Spinal cord (tissue), 10 donors: ENCODE measurements around the gene NUDT15. TPM values are rescaled to one million over a fixed set of nuclear protein-coding genes. Genes with fewer than 3 reads are reported as not detected.

Experiments
- DNase-seq, 6 donors: peaks; one replicate each; pipeline versions ENCODE4 v3.0.0 to v3.0.0-alpha.2; 2013 to 2015; ENCODE audit warnings: low spot score in 6 of 6, low read depth in 4 of 6
- H3K27ac ChIP-seq: one replicate; pipeline ENCODE4 v1.5.1; 2013; ENCODE audit warnings: low read depth, low read length, control low read depth
- H3K27me3 ChIP-seq: one replicate; pipeline ENCODE4 v1.6.1; 2013; ENCODE audit warnings: low read length; ENCODE audit not compliant: control insufficient read depth, insufficient read depth
- H3K36me3 ChIP-seq: one replicate; pipeline ENCODE4 v1.6.1; 2013; ENCODE audit warnings: low read length; ENCODE audit not compliant: control insufficient read depth, insufficient read depth
- H3K4me1 ChIP-seq: one replicate; pipeline ENCODE4 v1.6.1; 2013; ENCODE audit warnings: low read length; ENCODE audit not compliant: control insufficient read depth, insufficient read depth
- H3K4me3 ChIP-seq: one replicate; pipeline ENCODE4 v1.5.1; 2013; ENCODE audit warnings: low read depth, low read length, control low read depth
- H3K9me3 ChIP-seq: one replicate; pipeline ENCODE4 v1.6.1; 2013; ENCODE audit warnings: low read length; ENCODE audit not compliant: control insufficient read depth, insufficient read depth
- WGBS: methylation state at CpG from one replicate; pipeline ENCODE4 v1.1.5; 2013; ENCODE audit warnings: missing lambda C conversion rate; ENCODE audit not compliant: insufficient coverage; 5-methylcytosine and 5-hydroxymethylcytosine counted together
- long read RNA-seq, 4 donors: transcript quantifications; one replicate each; lab custom pipeline, GENCODE V29; 2026
- polyA plus RNA-seq, 2 donors: library from polyadenylated mRNA; unstranded; fragments of 120-200 nt; gene quantifications; one replicate each; pipeline ENCODE4 v1.2.1, GENCODE V29; 2013; ENCODE audit not compliant: insufficient read length in 2 of 2
- total RNA-seq, 2 donors: library from RNA; depleted of rRNA in 1 of 2; stranded (reverse); fragments of 120-200 nt in 1 of 2; fragments of >200 nt in 1 of 2; gene quantifications; one replicate each; pipeline versions ENCODE4 v1.2.3 to v1.2.4, GENCODE V29; 2013 to 2014
- donor health status: healthy.

The NUDT15 gene
- total RNA-seq = 10 to 100 TPM; 14.1 to 15.0 TPM
- 10 to 100 TPM; 15.7 to 16.5 TPM for polyA plus RNA-seq
- long read RNA-seq, donor 1, transcript NUDT15-201 (3 exons, 2,098 nt) = major isoform, 8 of 8 reads
- long read RNA-seq, donor 1, partial matches to known transcripts = 0 of 8 reads
- long read RNA-seq, donor 1, other reads (novel, unspliced or antisense) = 0 of 8 reads
- long read RNA-seq, donor 2, partial matches to known transcripts = 0 of 4 reads
- long read RNA-seq, donor 2, other reads (novel, unspliced or antisense) = 0 of 4 reads
- long read RNA-seq, donor 3, partial matches to known transcripts = 0 of 3 reads
- long read RNA-seq, donor 3, other reads (novel, unspliced or antisense) = 0 of 3 reads
- long read RNA-seq, donor 4, transcript NUDT15-201 (3 exons, 2,098 nt) = major isoform, 12 of 396 reads
- long read RNA-seq, donor 4, partial matches to known transcripts = 363 of 396 reads
- long read RNA-seq, donor 4, other reads (novel, unspliced or antisense) = 21 of 396 reads

GRCh38 chr13:48037346-48038173 is at the start of gene NUDT15:
Gene NUDT15, plus strand, starts transcription at chr13:48037726. Its CDS starts 21 bp downstream, at chr13:48037747.
- under 1% methylated on average over 73 of the region's 82 CpGs for WGBS
- DNase-seq = peak; percentile 93 to 99 (median 96)
- Histone ChIP-seq H3K36me3 (no peaks in the 10 kb centered on the region), H3K4me1 (peaks cover 8% of the 10 kb centered on the region), H3K9me3 (peaks cover 2% of the 10 kb centered on the region), H3K27ac (peak within 1 kb of the TSS; percentile 99), H3K27me3 (no peaks in the 10 kb centered on the region), H3K4me3 (peak within 1 kb of the TSS; percentile 88)

GRCh38 chr13:47990427-47990826 is 47.1 kb upstream of the NUDT15 start:
- Histone ChIP-seq H3K27me3 (no peaks in the 10 kb centered on the region), H3K9me3 (no peaks in the 10 kb centered on the region), H3K36me3 (peaks cover 15% of the 10 kb centered on the region), H3K4me1 (no peaks in the 10 kb centered on the region), H3K27ac (no peak overlapping the region), H3K4me3 (no peak overlapping the region)
- WGBS = no CpG with 5 or more reads among the region's 1 CpG
- DNase-seq = no peak

DNA sequence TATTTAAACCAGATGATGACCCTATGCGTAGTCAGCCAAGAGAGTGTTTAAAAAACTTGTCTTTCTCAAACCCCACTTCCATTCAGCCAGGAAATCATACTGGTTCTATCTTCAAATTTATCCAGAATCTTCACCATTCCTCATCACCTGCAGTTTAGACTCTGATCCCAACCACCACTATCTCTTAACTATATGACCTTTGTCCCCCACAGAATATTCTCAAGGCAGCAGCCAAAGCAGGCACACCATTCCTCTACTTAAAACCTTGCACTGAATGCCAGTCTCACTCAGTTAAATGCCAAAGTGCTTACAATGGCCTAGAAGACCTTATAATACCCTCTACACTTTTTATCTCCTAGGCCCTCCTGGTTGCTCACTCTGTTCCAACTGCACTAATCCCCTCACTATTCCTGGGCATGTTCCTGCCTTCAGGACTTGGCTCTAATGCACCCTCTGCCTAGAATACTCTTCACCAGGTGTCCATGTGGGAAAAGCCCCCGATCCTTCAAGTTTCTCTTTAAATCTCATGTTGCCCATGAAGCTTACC is 46.5 kb upstream of the NUDT15 start:
- Histone ChIP-seq H3K36me3 (peaks cover 14% of the 10 kb centered on the region), H3K4me1 (no peaks in the 10 kb centered on the region), H3K9me3 (no peaks in the 10 kb centered on the region), H3K4me3 (no peak overlapping the region), H3K27ac (no peak overlapping the region), H3K27me3 (no peaks in the 10 kb centered on the region)
- WGBS = 90% methylated on average over 2 of the region's 2 CpGs
- DNase-seq = no peak

- Histone ChIP-seq H3K9me3 (no peaks in the 10 kb centered on the region), H3K4me1 (no peaks in the 10 kb centered on the region), H3K36me3 (peaks cover 15% of the 10 kb centered on the region), H3K27ac (no peak overlapping the region), H3K4me3 (no peak overlapping the region), H3K27me3 (no peaks in the 10 kb centered on the region)
- DNase-seq = no peak
- WGBS = no CpG with 5 or more reads among the region's 4 CpGs
These were observed 45.7 kb upstream of the NUDT15 start for GRCh38 chr13:47991859-47992258.

DNA sequence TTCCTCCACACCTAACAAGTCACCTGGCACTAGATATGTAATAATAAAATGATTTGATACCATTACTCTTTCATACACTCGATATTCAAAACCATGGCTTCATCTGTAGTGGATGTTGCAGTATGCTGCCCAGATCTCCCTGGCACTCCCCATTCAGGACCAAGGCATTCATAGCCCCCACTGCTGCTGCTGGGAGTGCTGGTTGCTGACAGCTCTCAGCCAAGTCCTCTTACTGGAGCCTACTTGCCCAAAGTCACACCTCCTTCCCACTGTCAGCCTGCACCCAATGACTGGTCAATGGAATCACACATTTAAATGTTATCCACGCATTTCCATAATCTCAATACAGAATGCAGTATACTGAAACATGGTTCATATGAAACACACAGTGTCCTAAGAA is 40.1 kb upstream of the NUDT15 start:
- peaks cover 12% of the 10 kb centered on the region for H3K36me3 ChIP-seq
- 60% methylated on average over 1 of the region's 2 CpGs for WGBS
- no peak overlapping the region for H3K4me3 ChIP-seq
- H3K4me1 ChIP-seq = peaks cover 6% of the 10 kb centered on the region
- H3K27me3 ChIP-seq = no peaks in the 10 kb centered on the region
- no peak for DNase-seq
- H3K9me3 ChIP-seq = no peaks in the 10 kb centered on the region
- no peak overlapping the region for H3K27ac ChIP-seq

GRCh38 chr13:47999973-48000372 is 37.6 kb upstream of the NUDT15 start:
- DNase-seq = no peak
- Histone ChIP-seq H3K4me3 (peak overlapping the region; percentile 99), H3K36me3 (peaks cover 5% of the 10 kb centered on the region), H3K27me3 (no peaks in the 10 kb centered on the region), H3K4me1 (peaks cover 6% of the 10 kb centered on the region), H3K9me3 (no peaks in the 10 kb centered on the region), H3K27ac (no peak overlapping the region)
- WGBS = 100% methylated on average over 1 of the region's 5 CpGs

DNA sequence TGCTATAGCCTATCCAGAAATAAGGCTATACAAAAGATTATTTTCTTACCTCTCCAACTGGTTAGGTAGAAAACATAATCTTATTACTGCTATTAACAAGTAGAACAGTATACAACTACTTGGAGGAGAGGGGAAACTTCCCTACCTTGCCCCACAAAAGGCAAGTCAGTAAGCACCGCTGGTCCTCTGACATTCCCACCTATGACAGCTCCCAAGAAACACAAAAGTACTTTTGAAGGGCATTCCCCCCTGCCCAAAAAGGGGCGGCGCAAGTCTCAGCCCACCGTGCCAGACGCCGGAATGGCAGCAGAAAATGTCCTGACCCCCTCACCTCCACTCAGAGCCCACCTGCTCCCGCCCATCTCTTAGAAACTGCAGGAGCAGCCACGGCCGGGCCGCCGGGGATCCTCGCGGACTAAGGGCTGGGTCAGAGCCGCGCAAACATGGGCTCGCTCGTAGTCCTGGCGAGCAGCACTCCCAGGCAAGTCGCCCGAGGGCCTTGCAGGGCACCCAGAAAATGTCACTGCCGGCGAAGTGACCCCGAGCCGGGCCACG is 36.9 kb upstream of the NUDT15 start:
- Histone ChIP-seq H3K9me3 (no peaks in the 10 kb centered on the region), H3K36me3 (peaks cover 5% of the 10 kb centered on the region), H3K27ac (peak overlapping the region; percentile 67), H3K4me1 (peaks cover 6% of the 10 kb centered on the region), H3K27me3 (no peaks in the 10 kb centered on the region), H3K4me3 (peak overlapping the region; percentile 99)
- WGBS = 0% methylated on average over 25 of the region's 25 CpGs
- DNase-seq = peak in 2 of 6 donors; percentile 2 to 4

GRCh38 chr13:48001114-48001881 is 36.2 kb upstream of the NUDT15 start, which contains the start of gene SUCLA2:
Gene SUCLA2, minus strand, starts transcription at chr13:48001273. Its CDS starts 4 bp downstream, at chr13:48001269.
- H3K36me3 ChIP-seq = peaks cover under 1% of the 10 kb centered on the region
- peak within 1 kb of the TSS; percentile 67 for H3K27ac ChIP-seq
- peaks cover 6% of the 10 kb centered on the region for H3K4me1 ChIP-seq
- 4% methylated on average over 49 of the region's 52 CpGs for WGBS
- H3K27me3 ChIP-seq = no peaks in the 10 kb centered on the region
- peak; percentile 79 to 97 (median 87) for DNase-seq
- H3K9me3 ChIP-seq = no peaks in the 10 kb centered on the region
- peak within 1 kb of the TSS; percentile 99 for H3K4me3 ChIP-seq
